GM13977 (cell line): ENCODE measurements around the gene DAP.
A peak's percentile ranks its signal among the peaks of the same experiment; 100 is the strongest.

Experiments used
- DNase-seq: peaks from one replicate; pipeline ENCODE4 v3.0.0; 2012; ENCODE audit warnings: low spot score
- CTCF ChIP-seq: IDR thresholded peaks from 2 replicates; pipeline ENCODE4 v1.5.1; 2012; ENCODE audit warnings: mild to moderate bottlenecking, control low read depth; ENCODE audit not compliant: insufficient read depth; ENCODE audit errors: extremely low read depth, missing control alignments
- in situ Hi-C: fragments of 300-500 bp; cut with MboI; formaldehyde crosslinking; loops from one replicate; pipeline ENCODE4 v1.12.0; 2022; ENCODE audit warnings: low sequenced_read_pairs, low pct_unique_long_range_greater_than_20kb, mixed read lengths, inconsistent platforms; ENCODE audit not compliant: unreplicated experiment

DAP gene

GRCh38 chr5:10635867-10636350 is 125.1 kb downstream of the DAP start:
- TF ChIP-seq CTCF: no peak
- in situ Hi-C loops: loop anchor here (5.0 kb wide), 1 partner anchor 54 kb away; no protein-coding TSS in a partner anchor
- peak; percentile 48 for DNase-seq

- DNase-seq: peak; percentile 90
- in situ Hi-C loops: loop anchor here (5.0 kb wide), 1 partner anchor 53 kb away; no protein-coding TSS in a partner anchor
- TF ChIP-seq CTCF: no peak
Measured at GRCh38 chr5:10635257-10635866, 125.7 kb downstream of the DAP start.

GRCh38 chr5:10634562-10634961 is 126.5 kb downstream of the DAP start:
- TF ChIP-seq CTCF: no peak
- in situ Hi-C loops: no loop called here
- no peak for DNase-seq

GRCh38 chr5:10634050-10634449 is 127.0 kb downstream of the DAP start:
- in situ Hi-C loops: no loop called here
- DNase-seq: no peak
- TF ChIP-seq CTCF: no peak

GRCh38 chr5:10633271-10634049 is 127.6 kb downstream of the DAP start:
- DNase-seq: no peak
- in situ Hi-C loops: no loop called here
- no peak for TF ChIP-seq CTCF

GRCh38 chr5:10632110-10632761 is 128.8 kb downstream of the DAP start:
- no peak for TF ChIP-seq CTCF
- peak; percentile 80 for DNase-seq
- in situ Hi-C loops: no loop called here
